Erythroblast (primary cell): ENCODE results near the gene SNAP47.

ENCODE experiments used
- GATA1 ChIP-seq: IDR thresholded peaks from 2 replicates; pipeline ENCODE4 v1.6.1; 2011; ENCODE audit warnings: low read depth, mild to moderate bottlenecking, control low read depth, low read length, moderate library complexity
- POLR2A ChIP-seq: IDR thresholded peaks from 2 replicates; pipeline ENCODE4 v1.6.1; 2011; ENCODE audit warnings: mild to moderate bottlenecking, low read length

GRCh38 chr1:227733309-227733705 lies 1.9 kb upstream of the SNAP47 start:
- no peak for TF ChIP-seq POLR2A
- TF ChIP-seq GATA1: no peak
